HCT116 (cell line): ENCODE measurements around the gene ATP6V0A1. TPM values are rescaled to one million over a fixed set of nuclear protein-coding genes. Genes with fewer than 3 reads are reported as not detected.

Experiments used
- ATAC-seq: fragments of 200-7000 bp; cut with Tn5 transposase; 2 replicates; pipeline ENCODE4 v1.9.1; 2020; ENCODE audit warnings: mild to moderate bottlenecking, moderate library complexity
- BruUV-seq: library from RNA; stranded (reverse); fragments of 400-500 nt; replicated peaks from 2 replicates; lab custom pipeline; 2021; lab: Mats Ljungman, UMichigan
- CTCF ChIA-PET: fragments of 300-600 bp; sonication (Branson Sonifier 250); formaldehyde crosslinking; loops from one replicate; lab custom pipeline; 2021; ENCODE audit warnings: antibody characterized with exemption; lab: Charles Lee
- POLR2A ChIA-PET: fragments of 300-600, 350-600 bp; sonication (Branson Sonifier 250); formaldehyde crosslinking; loops from one replicate; lab custom pipeline; 2021; ENCODE audit warnings: antibody characterized with exemption; lab: Charles Lee
- RAD21 ChIA-PET, 2 experiments: fragments of 300-600 bp; sonication (Branson Sonifier 250); formaldehyde crosslinking; loops; one replicate each; lab custom pipeline; 2023; ENCODE audit warnings: low total read pairs in 2 of 2; ENCODE audit not compliant: uncharacterized antibody in 2 of 2, unreplicated experiment in 2 of 2, low non-redundant PET in 1 of 2; lab: Charles Lee
- DNase-seq: peaks from one replicate; pipeline ENCODE4 v3.0.0-alpha.2; 2010; ENCODE audit warnings: low read depth, low spot score
- H2AFZ ChIP-seq: fragments of 200-600 bp; shearing (Covaris generic), sonication (generic); 2 replicates; pipeline ENCODE4 v1.6.1; 2017; ENCODE audit warnings: low read depth, mixed run types, mixed read lengths, antibody characterized with exemption, low read length; ENCODE audit not compliant: poor library complexity, severe bottlenecking
- H3K27ac ChIP-seq: 2 replicates; pipeline ENCODE4 v1.5.1; 2012; ENCODE audit warnings: low read depth, low read length
- H3K27me3 ChIP-seq: fragments of 200-600 bp; sonication (generic); 2 replicates; pipeline ENCODE4 v1.6.1; 2016; ENCODE audit warnings: mixed run types, low read length, mixed read lengths; ENCODE audit not compliant: insufficient read depth
- H3K36me3 ChIP-seq, 2 experiments: fragments of 200-500 bp in 1 of 2; fragments of 200-600 bp in 1 of 2; sonication (Bioruptor generic) in 1 of 2; sonication (generic) in 1 of 2; 2 replicates each; pipeline versions ENCODE4 v1.5.1 to v1.6.1; 2014 to 2016; ENCODE audit warnings: low read length in 2 of 2, inconsistent platforms in 1 of 2, mixed read lengths in 1 of 2, mixed run types in 1 of 2; ENCODE audit not compliant: insufficient read depth in 2 of 2, control insufficient read depth in 1 of 2
- H3K4me1 ChIP-seq, 2 experiments: fragments of 200-600 bp in 1 of 2; sonication (generic) in 1 of 2; 2 replicates each; pipeline versions ENCODE4 v1.5.1 to v1.6.1; 2012 to 2017; ENCODE audit warnings: low read length in 2 of 2, inconsistent platforms in 1 of 2, mild to moderate bottlenecking in 1 of 2, mixed read lengths in 1 of 2, mixed run types in 1 of 2, moderate library complexity in 1 of 2; ENCODE audit not compliant: insufficient read depth in 2 of 2, control insufficient read depth in 1 of 2
- H3K4me2 ChIP-seq: fragments of 200-600 bp; sonication (generic); 2 replicates; pipeline ENCODE4 v1.6.1; 2017; ENCODE audit warnings: mixed run types, low read length, mixed read lengths
- H3K4me3 ChIP-seq, 2 experiments: fragments of 200-600 bp in 1 of 2; sonication (generic) in 1 of 2; replicated peaks in 1 of 2; 2 replicates each; pipeline ENCODE4 v1.5.1; 2011 to 2016; ENCODE audit warnings: low read length in 2 of 2, control low read depth in 1 of 2, low read depth in 1 of 2, mild to moderate bottlenecking in 1 of 2, mixed read lengths in 1 of 2, mixed run types in 1 of 2
- H3K79me2 ChIP-seq: fragments of 200-600 bp; sonication (generic); 2 replicates; pipeline ENCODE4 v1.6.1; 2017; ENCODE audit warnings: mild to moderate bottlenecking, mixed run types, low read length, moderate library complexity, mixed read lengths; ENCODE audit not compliant: insufficient read depth
- H3K9ac ChIP-seq: fragments of 200-600 bp; sonication (generic); 2 replicates; pipeline ENCODE4 v1.6.1; 2016; ENCODE audit warnings: low read length, mixed read lengths
- H3K9me2 ChIP-seq: fragments of 200-600 bp; sonication (generic), shearing (Covaris generic); 2 replicates; pipeline ENCODE4 v1.6.1; 2017; ENCODE audit warnings: mixed run types, mild to moderate bottlenecking, moderate library complexity; ENCODE audit not compliant: insufficient read depth
- H3K9me3 ChIP-seq, 2 experiments: fragments of 200-500 bp in 1 of 2; fragments of 200-600 bp in 1 of 2; sonication (Bioruptor generic) in 1 of 2; sonication (generic) in 1 of 2; 2 replicates each; pipeline ENCODE4 v1.6.1; 2014 to 2017; ENCODE audit warnings: low read length in 2 of 2, mixed read lengths in 2 of 2, inconsistent platforms in 1 of 2, low read depth in 1 of 2, mild to moderate bottlenecking in 1 of 2, mixed run types in 1 of 2, moderate library complexity in 1 of 2; ENCODE audit not compliant: control insufficient read depth in 1 of 2, insufficient read depth in 1 of 2
- H4K20me1 ChIP-seq: fragments of 200-600 bp; sonication (generic), shearing (Covaris generic); 2 replicates; pipeline ENCODE4 v1.6.1; 2017; ENCODE audit warnings: mixed run types, mild to moderate bottlenecking, moderate library complexity; ENCODE audit not compliant: insufficient read depth
- CBX3 ChIP-seq: IDR thresholded peaks from 2 replicates; pipeline ENCODE4 v1.6.1; 2012; ENCODE audit warnings: low read depth
- CEBPB ChIP-seq: IDR thresholded peaks from 2 replicates; pipeline ENCODE4 v1.6.1; 2012; ENCODE audit warnings: low read depth
- CTCF ChIP-seq, 3 experiments: fragments of 200-600 bp in 1 of 3; sonication (generic) in 1 of 3; IDR thresholded peaks in 2 of 3; conservative IDR thresholded peaks in 1 of 3; 2 replicates each; pipeline ENCODE4 v1.5.1; 2012 to 2017; ENCODE audit warnings: low read depth in 2 of 3, low read length in 2 of 3, antibody characterized with exemption in 1 of 3, borderline replicate concordance in 1 of 3, control low read depth in 1 of 3, mild to moderate bottlenecking in 1 of 3, mixed read lengths in 1 of 3, mixed run types in 1 of 3, moderate library complexity in 1 of 3; ENCODE audit not compliant: insufficient read depth in 1 of 3
- EGR1 ChIP-seq: IDR thresholded peaks from 2 replicates; pipeline ENCODE4 v1.6.1; 2012; ENCODE audit warnings: low read depth
- ELF1 ChIP-seq: IDR thresholded peaks from 2 replicates; pipeline ENCODE4 v1.6.1; 2012; ENCODE audit warnings: low read depth, borderline replicate concordance
- EZH2 ChIP-seq: fragments of 200-600 bp; sonication (generic); IDR thresholded peaks from 2 replicates; pipeline ENCODE4 v1.6.1; 2017; ENCODE audit warnings: antibody characterized with exemption, mixed run types
- EZH2phosphoT487 ChIP-seq: fragments of 200-600 bp; IDR thresholded peaks from 2 replicates; pipeline ENCODE4 v1.6.1; 2018; ENCODE audit warnings: antibody characterized with exemption, borderline replicate concordance
- FOSL1 ChIP-seq: IDR thresholded peaks from 2 replicates; pipeline ENCODE4 v1.6.1; 2012; ENCODE audit warnings: low read depth
- JUND ChIP-seq: IDR thresholded peaks from 2 replicates; pipeline ENCODE4 v1.6.1; 2012
- MAX ChIP-seq: IDR thresholded peaks from 2 replicates; pipeline ENCODE4 v1.6.1; 2012
- POLR2A ChIP-seq: IDR thresholded peaks from 2 replicates; pipeline ENCODE4 v1.7.0; 2011; ENCODE audit warnings: borderline replicate concordance; ENCODE audit not compliant: insufficient read depth, insufficient read length; ENCODE audit errors: extremely low read depth
- POLR2AphosphoS5 ChIP-seq: IDR thresholded peaks from 2 replicates; pipeline ENCODE4 v1.6.1; 2011; ENCODE audit warnings: mild to moderate bottlenecking, low read depth, low read length, moderate library complexity
- SIN3A ChIP-seq: IDR thresholded peaks from 2 replicates; pipeline ENCODE4 v1.6.1; 2012; ENCODE audit warnings: low read depth
- SP1 ChIP-seq: IDR thresholded peaks from 2 replicates; pipeline ENCODE4 v1.6.1; 2012; ENCODE audit warnings: low read depth
- SRF ChIP-seq: IDR thresholded peaks from 2 replicates; pipeline ENCODE4 v1.6.1; 2012; ENCODE audit warnings: low read depth
- YY1 ChIP-seq: IDR thresholded peaks from 2 replicates; pipeline ENCODE4 v1.6.1; 2011; ENCODE audit warnings: low read length, low read depth, moderate library complexity, mild to moderate bottlenecking; ENCODE audit not compliant: insufficient replicate concordance; ENCODE audit errors: extremely low read depth
- ZBTB33 ChIP-seq: IDR thresholded peaks from 2 replicates; pipeline ENCODE4 v1.6.1; 2011; ENCODE audit warnings: mild to moderate bottlenecking, low read length, moderate library complexity; ENCODE audit not compliant: insufficient replicate concordance; ENCODE audit errors: extremely low read depth
- ZFX ChIP-seq: fragments of 450-650 bp; IDR thresholded peaks from 2 replicates; pipeline ENCODE4 v1.6.1; 2017
- ZNF274 ChIP-seq: fragments of 200-500 bp; sonication (Bioruptor generic); IDR thresholded peaks from 2 replicates; pipeline ENCODE4 v1.6.1; 2014; ENCODE audit warnings: mild to moderate bottlenecking, low read depth, low read length, inconsistent platforms
- intact Hi-C: fragments of 100-400 bp; cut with micrococcal nuclease; formaldehyde crosslinking; loops from 2 replicates; pipeline ENCODE4 v1.10.0; 2022
- total RNA-seq: library from RNA; stranded (reverse); gene quantifications from one replicate; pipeline ENCODE4 v1.2.1, GENCODE V29; 2021; ENCODE audit not compliant: unreplicated experiment

ATP6V0A1 gene
- total RNA-seq, 1 experiment from 2014 or later = 65.2 TPM

GRCh38 chr17:42475121-42475520 is 16.4 kb downstream of the ATP6V0A1 start:
- intact Hi-C loops = no loop called here
- H3K4me1 ChIP-seq = no peaks in the 10 kb centered on the region
- DNase-seq (no peak), ATAC-seq (no peak)
- RAD21 ChIA-PET = no interaction called here
- no peaks in the 10 kb centered on the region for H3K27me3 ChIP-seq
- no peaks in the 10 kb centered on the region for H3K9me2 ChIP-seq
- no peaks in the 10 kb centered on the region for H3K9me3 ChIP-seq
- H3K27ac ChIP-seq = no peak overlapping the region
- no peak overlapping the region for H3K4me2 ChIP-seq
- no peak overlapping the region for H3K4me3 ChIP-seq
- H2AFZ ChIP-seq = no peak overlapping the region
- H4K20me1 ChIP-seq = no peaks in the 10 kb centered on the region
- CTCF ChIA-PET = no interaction called here
- no TSS peak for BruUV-seq
- no peak overlapping the region for H3K9ac ChIP-seq
- TF ChIP-seq CEBPB (no peak), CBX3 (no peak), YY1 (no peak), SP1 (no peak), ZBTB33 (no peak), EGR1 (no peak), MAX (no peak), EZH2phosphoT487 (no peak), FOSL1 (no peak), POLR2AphosphoS5 (no peak), JUND (no peak), SRF (no peak), POLR2A (no peak), SIN3A (no peak), ZFX (no peak), EZH2 (no peak), ELF1 (no peak), ZNF274 (no peak), CTCF (IDR thresholded peaks at IDR 0.05 in 2 of 3, conservative IDR thresholded peaks at IDR 0.05 in 1 of 3; ENCODE audit: borderline replicate concordance in 1 of 3, insufficient read depth in 1 of 3, low read depth in 2 of 3, low read length in 2 of 3) (no peak)
- no peaks in the 10 kb centered on the region for H3K79me2 ChIP-seq
- POLR2A ChIA-PET = no interaction called here
- H3K36me3 ChIP-seq = peaks cover 22 to 44% of the 10 kb centered on the region in 2 experiments
